ENCODE data around the gene MYBPC2. TPM values are rescaled to one million over a fixed set of nuclear protein-coding genes. Genes with fewer than 3 reads are reported as not detected.

Gene MYBPC2
- total RNA-seq, 1 experiment from 2014 or later, result 0.18 TPM

DNA sequence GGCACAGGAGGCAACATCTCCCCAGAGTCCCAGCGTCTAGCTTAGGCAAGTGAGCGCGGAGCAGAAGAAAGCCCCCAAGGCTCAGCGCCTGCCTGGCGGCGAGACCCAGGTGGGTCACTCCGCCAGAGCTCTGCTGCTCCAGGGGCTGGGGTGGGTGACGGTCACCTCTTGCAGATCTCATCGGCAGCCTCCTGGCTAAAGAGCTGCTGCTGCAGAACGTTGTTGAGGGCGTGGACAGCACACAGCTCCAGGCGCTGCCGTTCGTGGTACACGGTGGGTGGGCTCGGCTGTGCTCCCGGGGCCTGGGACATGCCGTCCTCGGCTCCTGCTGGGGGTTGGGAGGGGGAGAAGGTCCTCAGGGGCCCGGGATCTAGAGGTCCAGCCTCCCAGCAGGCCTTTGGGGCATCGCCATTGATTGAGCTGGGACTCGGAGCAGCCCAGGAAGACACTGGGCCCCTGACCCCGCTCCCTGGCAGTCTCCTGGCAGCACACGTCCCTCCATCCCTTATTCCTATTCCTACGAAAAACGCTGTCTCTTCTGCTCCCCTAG lies 77.5 kb downstream of the MYBPC2 start:
- H3K27ac ChIP-seq (ENCODE audit: low read length), result peak overlapping the region; percentile 92
- TF ChIP-seq, protein P1, sequence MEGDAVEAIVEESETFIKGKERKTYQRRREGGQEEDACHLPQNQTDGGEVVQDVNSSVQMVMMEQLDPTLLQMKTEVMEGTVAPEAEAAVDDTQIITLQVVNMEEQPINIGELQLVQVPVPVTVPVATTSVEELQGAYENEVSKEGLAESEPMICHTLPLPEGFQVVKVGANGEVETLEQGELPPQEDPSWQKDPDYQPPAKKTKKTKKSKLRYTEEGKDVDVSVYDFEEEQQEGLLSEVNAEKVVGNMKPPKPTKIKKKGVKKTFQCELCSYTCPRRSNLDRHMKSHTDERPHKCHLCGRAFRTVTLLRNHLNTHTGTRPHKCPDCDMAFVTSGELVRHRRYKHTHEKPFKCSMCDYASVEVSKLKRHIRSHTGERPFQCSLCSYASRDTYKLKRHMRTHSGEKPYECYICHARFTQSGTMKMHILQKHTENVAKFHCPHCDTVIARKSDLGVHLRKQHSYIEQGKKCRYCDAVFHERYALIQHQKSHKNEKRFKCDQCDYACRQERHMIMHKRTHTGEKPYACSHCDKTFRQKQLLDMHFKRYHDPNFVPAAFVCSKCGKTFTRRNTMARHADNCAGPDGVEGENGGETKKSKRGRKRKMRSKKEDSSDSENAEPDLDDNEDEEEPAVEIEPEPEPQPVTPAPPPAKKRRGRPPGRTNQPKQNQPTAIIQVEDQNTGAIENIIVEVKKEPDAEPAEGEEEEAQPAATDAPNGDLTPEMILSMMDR (IDR thresholded peaks at IDR 0.05), result no peak
- H3K4me3 ChIP-seq (ENCODE audit: low read depth in 2 of 2, low read length in 2 of 2), result peak overlapping the region; percentile 77 to 79
- no peaks in the 10 kb centered on the region for H3K9me3 ChIP-seq (ENCODE audit: control insufficient read depth, insufficient read depth, low read depth, low read length)
- ATAC-seq, result no peak
- CTCF ChIA-PET, result interaction anchor here (0.7 kb wide), 1 partner anchor 280 kb away, joined by 3 read pairs; no protein-coding TSS in a partner anchor
- POLR2A ChIA-PET, result interaction anchor here (0.6 to 0.7 kb wide), 3 partner anchors 50 to 1081 kb away, joined by 3 to 12 read pairs (median 10); no protein-coding TSS in a partner anchor
- BruUV-seq (replicated peaks), result no TSS peak
- H3K4me1 ChIP-seq (ENCODE audit: control insufficient read depth, insufficient read depth, low read length), result no peaks in the 10 kb centered on the region
- H3K36me3 ChIP-seq (ENCODE audit: control insufficient read depth, insufficient read depth, low read length), result no peaks in the 10 kb centered on the region; the same call in 1 of the 2 replicates
- no peaks in the 10 kb centered on the region for H3K27me3 ChIP-seq (ENCODE audit: control insufficient read depth, insufficient read depth, low read length)
- intact Hi-C loops (cut with micrococcal nuclease; ENCODE audit: unreplicated experiment) (no loop called here), in situ Hi-C loops (cut with HindIII; ENCODE audit: low pct_unique_long_range_greater_than_20kb, low sequenced_read_pairs) (no loop called here)
- no peak for DNase-seq (ENCODE audit: low read depth, low spot score)

DNA sequence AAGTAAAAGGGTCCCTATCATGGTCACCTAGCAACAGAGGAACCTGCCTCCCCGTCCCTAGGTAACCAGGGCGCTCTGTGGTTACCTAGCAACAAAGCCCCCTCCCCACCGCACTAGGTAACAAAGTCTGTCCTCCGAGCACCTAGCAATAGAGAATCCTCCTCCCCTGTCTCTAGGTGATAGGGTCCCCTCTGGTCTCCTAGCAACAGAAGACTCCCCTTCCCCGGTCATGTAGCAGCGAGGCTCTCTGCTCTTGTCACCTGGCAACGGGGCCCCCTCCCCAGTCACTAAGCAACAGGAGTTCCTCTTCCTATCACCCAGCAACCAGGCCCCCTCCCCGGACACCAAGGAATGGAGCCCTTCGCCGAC lies 78.0 kb downstream of the MYBPC2 start:
- ChIA-PET CTCF (interaction anchor here (0.8 kb wide), 1 partner anchor 45 kb away, joined by 8 read pairs; no protein-coding TSS in a partner anchor), POLR2A (no interaction called here)
- Histone ChIP-seq H3K36me3 (ENCODE audit: control insufficient read depth, insufficient read depth, low read length) (no peaks in the 10 kb centered on the region; the same call in 1 of the 2 replicates), H3K4me3 (ENCODE audit: low read depth in 2 of 2, low read length in 2 of 2) (peak overlapping the region; percentile 77 to 79), H3K9me3 (ENCODE audit: control insufficient read depth, insufficient read depth, low read depth, low read length) (no peaks in the 10 kb centered on the region), H3K27me3 (ENCODE audit: control insufficient read depth, insufficient read depth, low read length) (no peaks in the 10 kb centered on the region), H3K27ac (ENCODE audit: low read length) (peak overlapping the region; percentile 92), H3K4me1 (ENCODE audit: control insufficient read depth, insufficient read depth, low read length) (no peaks in the 10 kb centered on the region)
- TF ChIP-seq, protein P1 (IDR thresholded peaks at IDR 0.05), result no peak
- TF ChIP-seq, protein P2, sequence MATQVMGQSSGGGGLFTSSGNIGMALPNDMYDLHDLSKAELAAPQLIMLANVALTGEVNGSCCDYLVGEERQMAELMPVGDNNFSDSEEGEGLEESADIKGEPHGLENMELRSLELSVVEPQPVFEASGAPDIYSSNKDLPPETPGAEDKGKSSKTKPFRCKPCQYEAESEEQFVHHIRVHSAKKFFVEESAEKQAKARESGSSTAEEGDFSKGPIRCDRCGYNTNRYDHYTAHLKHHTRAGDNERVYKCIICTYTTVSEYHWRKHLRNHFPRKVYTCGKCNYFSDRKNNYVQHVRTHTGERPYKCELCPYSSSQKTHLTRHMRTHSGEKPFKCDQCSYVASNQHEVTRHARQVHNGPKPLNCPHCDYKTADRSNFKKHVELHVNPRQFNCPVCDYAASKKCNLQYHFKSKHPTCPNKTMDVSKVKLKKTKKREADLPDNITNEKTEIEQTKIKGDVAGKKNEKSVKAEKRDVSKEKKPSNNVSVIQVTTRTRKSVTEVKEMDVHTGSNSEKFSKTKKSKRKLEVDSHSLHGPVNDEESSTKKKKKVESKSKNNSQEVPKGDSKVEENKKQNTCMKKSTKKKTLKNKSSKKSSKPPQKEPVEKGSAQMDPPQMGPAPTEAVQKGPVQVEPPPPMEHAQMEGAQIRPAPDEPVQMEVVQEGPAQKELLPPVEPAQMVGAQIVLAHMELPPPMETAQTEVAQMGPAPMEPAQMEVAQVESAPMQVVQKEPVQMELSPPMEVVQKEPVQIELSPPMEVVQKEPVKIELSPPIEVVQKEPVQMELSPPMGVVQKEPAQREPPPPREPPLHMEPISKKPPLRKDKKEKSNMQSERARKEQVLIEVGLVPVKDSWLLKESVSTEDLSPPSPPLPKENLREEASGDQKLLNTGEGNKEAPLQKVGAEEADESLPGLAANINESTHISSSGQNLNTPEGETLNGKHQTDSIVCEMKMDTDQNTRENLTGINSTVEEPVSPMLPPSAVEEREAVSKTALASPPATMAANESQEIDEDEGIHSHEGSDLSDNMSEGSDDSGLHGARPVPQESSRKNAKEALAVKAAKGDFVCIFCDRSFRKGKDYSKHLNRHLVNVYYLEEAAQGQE (IDR thresholded peaks at IDR 0.05; ENCODE audit: insufficient read depth in 1 of 2, low read depth in 2 of 2, low read length in 1 of 2), result no peak
- no peak for TF ChIP-seq POLR2AphosphoS5 (IDR thresholded peaks at IDR 0.05; ENCODE audit: low read depth, low read length)
- no peak for TF ChIP-seq TCF7L2 (IDR thresholded peaks at IDR 0.05; ENCODE audit: low read depth, low read length)
- no peak for TF ChIP-seq SIN3A (IDR thresholded peaks at IDR 0.05; ENCODE audit: borderline replicate concordance, insufficient read depth, low read depth, low read length)
- intact Hi-C loops (cut with micrococcal nuclease; ENCODE audit: unreplicated experiment) (no loop called here), in situ Hi-C loops (cut with HindIII; ENCODE audit: low pct_unique_long_range_greater_than_20kb, low sequenced_read_pairs) (no loop called here)
- ATAC-seq, result no peak
- TSS peak; percentile 84 for BruUV-seq (replicated peaks)
- no peak for DNase-seq (ENCODE audit: low read depth, low spot score)
